DND-41 (cell line): ENCODE data around the gene CDC37.

Source experiments
- ATAC-seq: fragments of 200-7000 bp; cut with Tn5 transposase; 3 replicates; pipeline ENCODE4 v1.9.1; 2021; ENCODE audit warnings: low read depth; ENCODE audit not compliant: insufficient read depth
- DNase-seq: peaks from one replicate; pipeline ENCODE4 v3.0.0-alpha.2; 2020
- H2AFZ ChIP-seq: 2 replicates; pipeline ENCODE4 v1.6.0; 2012; ENCODE audit warnings: low read depth, low read length
- H3K27ac ChIP-seq: 2 replicates; pipeline ENCODE4 v1.5.1; 2012; ENCODE audit warnings: low read length, inconsistent platforms
- H3K27me3 ChIP-seq: fragments of 200-600 bp; sonication (generic); 2 replicates; pipeline ENCODE4 v1.6.0; 2012; ENCODE audit warnings: low read length, mild to moderate bottlenecking, inconsistent platforms; ENCODE audit not compliant: insufficient read depth, poor library complexity
- H3K36me3 ChIP-seq: 2 replicates; pipeline ENCODE4 v1.5.1; 2012; ENCODE audit warnings: low read length, inconsistent platforms; ENCODE audit not compliant: insufficient read depth
- H3K4me1 ChIP-seq: 2 replicates; pipeline ENCODE4 v1.5.1; 2012; ENCODE audit warnings: mild to moderate bottlenecking, low read length; ENCODE audit not compliant: insufficient read depth
- H3K4me2 ChIP-seq: 2 replicates; pipeline ENCODE4 v1.6.0; 2012; ENCODE audit warnings: mild to moderate bottlenecking, moderate library complexity, low read length, inconsistent platforms; ENCODE audit not compliant: insufficient read depth
- H3K4me3 ChIP-seq, 2 experiments: fragments of 200-600 bp in 1 of 2; shearing (Covaris generic) in 1 of 2; 2 replicates each; pipeline ENCODE4 v1.5.1; 2012 to 2016; ENCODE audit warnings: inconsistent platforms in 2 of 2, low read length in 2 of 2, mild to moderate bottlenecking in 2 of 2, low read depth in 1 of 2, moderate library complexity in 1 of 2
- H3K79me2 ChIP-seq: 2 replicates; pipeline ENCODE4 v1.6.0; 2012; ENCODE audit warnings: low read length, inconsistent platforms; ENCODE audit not compliant: insufficient read depth
- H3K9ac ChIP-seq: 2 replicates; pipeline ENCODE4 v1.6.0; 2012; ENCODE audit warnings: low read depth, mild to moderate bottlenecking, inconsistent platforms, low read length, moderate library complexity
- H3K9me3 ChIP-seq: 2 replicates; pipeline ENCODE4 v1.5.1; 2012; ENCODE audit warnings: low read length, moderate library complexity, mild to moderate bottlenecking, inconsistent platforms; ENCODE audit not compliant: insufficient read depth, severe bottlenecking
- H4K20me1 ChIP-seq: 2 replicates; pipeline ENCODE4 v1.6.0; 2012; ENCODE audit warnings: low read length; ENCODE audit not compliant: insufficient read depth
- CTCF ChIP-seq: IDR thresholded peaks from 2 replicates; pipeline ENCODE4 v1.5.1; 2012; ENCODE audit warnings: borderline replicate concordance, low read length, moderate library complexity, mild to moderate bottlenecking; ENCODE audit not compliant: poor library complexity, severe bottlenecking; ENCODE audit errors: extremely low read depth
- EZH2 ChIP-seq: IDR thresholded peaks from 3 replicates; pipeline ENCODE4 v1.6.1; 2012; ENCODE audit warnings: borderline replicate concordance, low read depth, mild to moderate bottlenecking, moderate library complexity, low read length, inconsistent platforms; ENCODE audit not compliant: severe bottlenecking

The CDC37 gene

GRCh38 chr19:10395436-10395835 is 7.9 kb downstream of the CDC37 start:
- no peak overlapping the region for H2AFZ ChIP-seq
- H3K79me2 ChIP-seq = peaks cover 33% of the 10 kb centered on the region
- peaks cover 27% of the 10 kb centered on the region for H4K20me1 ChIP-seq
- no peak for TF ChIP-seq CTCF
- no peak for TF ChIP-seq EZH2
- no peak for ATAC-seq
- H3K27me3 ChIP-seq = no peaks in the 10 kb centered on the region
- H3K9me3 ChIP-seq = no peaks in the 10 kb centered on the region
- H3K36me3 ChIP-seq = peaks cover 66% of the 10 kb centered on the region
- no peak overlapping the region for H3K27ac ChIP-seq
- no peak for DNase-seq
- H3K4me1 ChIP-seq = peaks cover 2% of the 10 kb centered on the region; the same call in 1 of the 2 replicates
- no peak overlapping the region for H3K9ac ChIP-seq
- H3K4me2 ChIP-seq = no peak overlapping the region
- H3K4me3 ChIP-seq = no peak overlapping the region

- Histone ChIP-seq H3K36me3 (peaks cover 67% of the 10 kb centered on the region), H3K27me3 (no peaks in the 10 kb centered on the region), H3K9me3 (no peaks in the 10 kb centered on the region), H3K4me3 (no peak overlapping the region), H3K4me1 (no peaks in the 10 kb centered on the region), H3K9ac (no peak overlapping the region), H3K27ac (no peak overlapping the region), H2AFZ (no peak overlapping the region), H3K79me2 (peaks cover 29% of the 10 kb centered on the region), H3K4me2 (no peak overlapping the region), H4K20me1 (peaks cover 23% of the 10 kb centered on the region)
- no peak for ATAC-seq
- no peak for TF ChIP-seq CTCF
- TF ChIP-seq EZH2 = no peak
- no peak for DNase-seq
These were observed 8.3 kb downstream of the CDC37 start for GRCh38 chr19:10395003-10395402.

- Histone ChIP-seq H4K20me1 (peaks cover 12% of the 10 kb centered on the region), H3K27ac (no peak overlapping the region), H3K9ac (no peak overlapping the region), H3K4me2 (no peak overlapping the region), H3K79me2 (peaks cover 13% of the 10 kb centered on the region), H3K4me1 (no peaks in the 10 kb centered on the region), H2AFZ (no peak overlapping the region), H3K4me3 (no peak overlapping the region), H3K36me3 (peaks cover 59% of the 10 kb centered on the region), H3K27me3 (no peaks in the 10 kb centered on the region), H3K9me3 (no peaks in the 10 kb centered on the region)
- DNase-seq = no peak
- TF ChIP-seq CTCF (no peak), EZH2 (no peak)
- no peak for ATAC-seq
These were observed 10.2 kb downstream of the CDC37 start for GRCh38 chr19:10393137-10393536.

- Histone ChIP-seq H3K4me3 (no peak overlapping the region), H4K20me1 (peaks cover 5% of the 10 kb centered on the region), H3K36me3 (peaks cover 55% of the 10 kb centered on the region), H3K9ac (no peak overlapping the region), H3K27me3 (no peaks in the 10 kb centered on the region), H3K4me1 (no peaks in the 10 kb centered on the region), H3K9me3 (no peaks in the 10 kb centered on the region), H2AFZ (no peak overlapping the region), H3K4me2 (no peak overlapping the region), H3K27ac (no peak overlapping the region), H3K79me2 (peaks cover 5% of the 10 kb centered on the region)
- DNase-seq = no peak
- no peak for TF ChIP-seq EZH2
- no peak for TF ChIP-seq CTCF
- ATAC-seq = no peak
These were observed 11.2 kb downstream of the CDC37 start for GRCh38 chr19:10392120-10392519.
